Panc1 (cell line): ENCODE data around the gene FEV.

Experiments
- POLR2AphosphoS5 ChIP-seq: IDR thresholded peaks from 2 replicates; pipeline ENCODE4 v1.6.1; 2012; ENCODE audit warnings: mild to moderate bottlenecking, low read depth, low read length, moderate library complexity
- SIN3A ChIP-seq: IDR thresholded peaks from 2 replicates; pipeline ENCODE4 v1.6.1; 2012; ENCODE audit warnings: low read depth, mild to moderate bottlenecking, low read length, moderate library complexity, borderline replicate concordance; ENCODE audit not compliant: insufficient read depth
- TCF7L2 ChIP-seq: IDR thresholded peaks from 2 replicates; pipeline ENCODE4 v1.6.1; 2011; ENCODE audit warnings: mild to moderate bottlenecking, low read depth, low read length, inconsistent platforms
- TF ChIP-seq, protein P1 (sequence below): fragments of 450-650 bp; IDR thresholded peaks from 2 replicates; pipeline ENCODE4 v1.5.1; 2017; ENCODE audit warnings: mild to moderate bottlenecking
- TF ChIP-seq, protein P2 (sequence below), 2 experiments: IDR thresholded peaks; 2 replicates each; pipeline ENCODE4 v1.6.1; 2011 to 2012; ENCODE audit warnings: low read depth in 2 of 2, control low read depth in 1 of 2, low read length in 1 of 2, mild to moderate bottlenecking in 1 of 2, moderate library complexity in 1 of 2; ENCODE audit not compliant: insufficient read depth in 1 of 2

DNA sequence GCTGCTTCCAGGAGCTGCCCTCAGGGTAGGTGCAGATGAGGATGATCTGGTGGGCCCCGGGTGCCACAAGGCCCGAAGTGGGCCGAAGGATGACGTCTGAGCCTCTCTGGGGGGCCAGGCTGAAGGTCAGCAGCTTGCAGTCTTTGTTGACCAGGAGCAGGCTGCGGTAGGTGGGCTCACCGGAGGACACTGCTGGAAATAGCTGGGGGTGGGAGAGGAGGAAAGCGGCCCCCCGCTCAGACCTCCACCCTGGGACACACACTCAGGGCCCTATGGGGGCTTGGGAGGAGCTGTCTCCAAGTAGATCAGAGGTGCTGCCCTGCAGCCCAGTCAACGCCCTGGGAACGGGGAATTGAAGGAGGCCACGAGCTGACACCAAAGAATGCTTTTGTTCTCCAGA lies 39.1 kb upstream of the FEV start:
- TF ChIP-seq, protein P1, sequence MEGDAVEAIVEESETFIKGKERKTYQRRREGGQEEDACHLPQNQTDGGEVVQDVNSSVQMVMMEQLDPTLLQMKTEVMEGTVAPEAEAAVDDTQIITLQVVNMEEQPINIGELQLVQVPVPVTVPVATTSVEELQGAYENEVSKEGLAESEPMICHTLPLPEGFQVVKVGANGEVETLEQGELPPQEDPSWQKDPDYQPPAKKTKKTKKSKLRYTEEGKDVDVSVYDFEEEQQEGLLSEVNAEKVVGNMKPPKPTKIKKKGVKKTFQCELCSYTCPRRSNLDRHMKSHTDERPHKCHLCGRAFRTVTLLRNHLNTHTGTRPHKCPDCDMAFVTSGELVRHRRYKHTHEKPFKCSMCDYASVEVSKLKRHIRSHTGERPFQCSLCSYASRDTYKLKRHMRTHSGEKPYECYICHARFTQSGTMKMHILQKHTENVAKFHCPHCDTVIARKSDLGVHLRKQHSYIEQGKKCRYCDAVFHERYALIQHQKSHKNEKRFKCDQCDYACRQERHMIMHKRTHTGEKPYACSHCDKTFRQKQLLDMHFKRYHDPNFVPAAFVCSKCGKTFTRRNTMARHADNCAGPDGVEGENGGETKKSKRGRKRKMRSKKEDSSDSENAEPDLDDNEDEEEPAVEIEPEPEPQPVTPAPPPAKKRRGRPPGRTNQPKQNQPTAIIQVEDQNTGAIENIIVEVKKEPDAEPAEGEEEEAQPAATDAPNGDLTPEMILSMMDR, result no peak
- no peak for TF ChIP-seq POLR2AphosphoS5
- TF ChIP-seq, protein P2, sequence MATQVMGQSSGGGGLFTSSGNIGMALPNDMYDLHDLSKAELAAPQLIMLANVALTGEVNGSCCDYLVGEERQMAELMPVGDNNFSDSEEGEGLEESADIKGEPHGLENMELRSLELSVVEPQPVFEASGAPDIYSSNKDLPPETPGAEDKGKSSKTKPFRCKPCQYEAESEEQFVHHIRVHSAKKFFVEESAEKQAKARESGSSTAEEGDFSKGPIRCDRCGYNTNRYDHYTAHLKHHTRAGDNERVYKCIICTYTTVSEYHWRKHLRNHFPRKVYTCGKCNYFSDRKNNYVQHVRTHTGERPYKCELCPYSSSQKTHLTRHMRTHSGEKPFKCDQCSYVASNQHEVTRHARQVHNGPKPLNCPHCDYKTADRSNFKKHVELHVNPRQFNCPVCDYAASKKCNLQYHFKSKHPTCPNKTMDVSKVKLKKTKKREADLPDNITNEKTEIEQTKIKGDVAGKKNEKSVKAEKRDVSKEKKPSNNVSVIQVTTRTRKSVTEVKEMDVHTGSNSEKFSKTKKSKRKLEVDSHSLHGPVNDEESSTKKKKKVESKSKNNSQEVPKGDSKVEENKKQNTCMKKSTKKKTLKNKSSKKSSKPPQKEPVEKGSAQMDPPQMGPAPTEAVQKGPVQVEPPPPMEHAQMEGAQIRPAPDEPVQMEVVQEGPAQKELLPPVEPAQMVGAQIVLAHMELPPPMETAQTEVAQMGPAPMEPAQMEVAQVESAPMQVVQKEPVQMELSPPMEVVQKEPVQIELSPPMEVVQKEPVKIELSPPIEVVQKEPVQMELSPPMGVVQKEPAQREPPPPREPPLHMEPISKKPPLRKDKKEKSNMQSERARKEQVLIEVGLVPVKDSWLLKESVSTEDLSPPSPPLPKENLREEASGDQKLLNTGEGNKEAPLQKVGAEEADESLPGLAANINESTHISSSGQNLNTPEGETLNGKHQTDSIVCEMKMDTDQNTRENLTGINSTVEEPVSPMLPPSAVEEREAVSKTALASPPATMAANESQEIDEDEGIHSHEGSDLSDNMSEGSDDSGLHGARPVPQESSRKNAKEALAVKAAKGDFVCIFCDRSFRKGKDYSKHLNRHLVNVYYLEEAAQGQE (IDR thresholded peaks at IDR 0.05; ENCODE audit: insufficient read depth in 1 of 2, low read depth in 2 of 2, low read length in 1 of 2), result no peak
- TF ChIP-seq TCF7L2, result no peak
- TF ChIP-seq SIN3A, result no peak
